ENCODE measurements around the gene C2orf15. TPM values are rescaled to one million over a fixed set of nuclear protein-coding genes. Genes with fewer than 3 reads are reported as not detected.

The C2orf15 gene
- total and polyA plus RNA-seq, 2 of the 8 experiments (the other 6 are each of a cell fraction or from before 2014, with no cell fraction given) = 3.6 to 6.5 TPM

DNA sequence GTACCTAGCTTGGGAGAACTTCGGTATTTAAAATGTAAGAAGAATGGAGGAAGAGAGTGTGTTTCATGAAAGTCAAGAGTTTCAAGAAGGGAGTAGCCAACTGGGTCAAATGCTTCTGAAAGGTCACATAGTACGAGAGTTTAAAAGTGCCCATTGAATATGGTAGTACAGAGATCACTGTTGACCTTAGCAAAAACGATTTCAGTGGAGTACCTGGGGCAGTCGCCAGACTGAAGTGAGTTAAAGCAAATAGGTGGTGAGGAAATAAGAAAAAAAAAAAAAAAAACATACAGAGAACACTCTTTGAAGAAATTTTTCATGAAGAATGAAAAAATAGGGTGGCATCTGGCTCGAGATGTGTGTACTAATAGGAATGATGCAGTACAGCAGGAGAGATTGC is 24.7 kb downstream of the C2orf15 start:
- Histone ChIP-seq H3K27me3 (replicated peaks in 1 of 4; ENCODE audit: control insufficient read depth in 3 of 4, extremely low read depth in 1 of 4, insufficient read depth in 3 of 4, low read length in 3 of 4) (no peaks in the 10 kb centered on the region), H2AK5ac (ENCODE audit: low read depth, low read length) (no peak overlapping the region), H4K20me1 (replicated peaks in 1 of 2; ENCODE audit: control insufficient read depth in 1 of 2, insufficient read depth in 2 of 2, low read length in 2 of 2) (peaks cover 0 to 1% of the 10 kb centered on the region in 2 experiments), H3K4me1 (replicated peaks in 1 of 4; ENCODE audit: control insufficient read depth in 3 of 4, insufficient read depth in 4 of 4, low read length in 3 of 4) (no peaks in the 10 kb centered on the region), H4K8ac (ENCODE audit: extremely low read depth, insufficient read depth, low read length) (no peak overlapping the region), H4K5ac (ENCODE audit: insufficient read length, low read depth, low read length) (no peak overlapping the region), H3K4me3 (ENCODE audit: extremely low read depth in 1 of 4, insufficient read depth in 2 of 4, low read depth in 3 of 4, low read length in 4 of 4) (no peak overlapping the region), H3K79me2 (ENCODE audit: control insufficient read depth in 1 of 2, insufficient read depth in 2 of 2, low read length in 2 of 2) (no peaks in the 10 kb centered on the region), H3K79me1 (ENCODE audit: low read depth, low read length) (no peaks in the 10 kb centered on the region), H4K91ac (replicated peaks; ENCODE audit: insufficient read length, low read length) (no peak overlapping the region), H3K14ac (ENCODE audit: insufficient read length) (no peak overlapping the region), H3K18ac (ENCODE audit: extremely low read depth, low read length) (no peak overlapping the region), H2BK15ac (ENCODE audit: low read length) (no peak overlapping the region), H2BK12ac (ENCODE audit: low read depth, low read length) (no peak overlapping the region), H3K4me2 (ENCODE audit: insufficient read depth in 1 of 2, low read depth in 2 of 2, low read length in 2 of 2) (no peak overlapping the region), H2AFZ (ENCODE audit: low read length) (no peak overlapping the region), H3K9ac (replicated peaks in 1 of 4; ENCODE audit: extremely low read depth in 1 of 4, low read depth in 3 of 4, low read length in 3 of 4) (no peak overlapping the region), H2BK20ac (ENCODE audit: low read length) (no peak overlapping the region), H3K9me3 (ENCODE audit: insufficient read depth in 2 of 2, low read depth in 1 of 2, low read length in 1 of 2) (no peaks in the 10 kb centered on the region), H3K56ac (replicated peaks; ENCODE audit: insufficient read length, low read depth, low read length) (no peak overlapping the region), H3K23me2 (ENCODE audit: low read depth, low read length) (no peaks in the 10 kb centered on the region), H2BK5ac (ENCODE audit: low read depth, low read length) (no peak overlapping the region), H3K27ac (ENCODE audit: low read depth, low read length) (no peak overlapping the region), H3K4ac (replicated peaks; ENCODE audit: insufficient read length, low read depth, low read length) (no peak overlapping the region), H2BK120ac (replicated peaks; ENCODE audit: low read depth, low read length) (no peak overlapping the region), H3K23ac (ENCODE audit: insufficient read length) (no peak overlapping the region), H3K36me3 (ENCODE audit: control insufficient read depth in 2 of 4, insufficient read depth in 4 of 4, low read length in 3 of 4) (peaks cover 0 to 34% (median 10%) of the 10 kb centered on the region in 4 experiments; a peak in 6 of 8 replicates)
- no peak for DNase-seq (ENCODE audit: low read depth in 1 of 2, low spot score in 2 of 2)
- POLR2A ChIA-PET (ENCODE audit: partially characterized antibody) = no interaction called here
- WGBS, 2 experiments (ENCODE audit: extremely low coverage in 1 of 2, insufficient coverage in 1 of 2, insufficient read length in 1 of 2, insufficient replicate concordance in 2 of 2, low coverage in 1 of 2, low lambda C conversion rate in 2 of 2, missing lambda C conversion rate in 1 of 2) = 85% methylated on average over 5 of the region's 5 CpGs; no CpG with 5 or more reads in 1 of the 2 experiments
- FAIRE-seq = no peak
- CTCF ChIA-PET (ENCODE audit: partially characterized antibody) = interaction anchor here (1.5 to 2.8 kb wide), 2 partner anchors 8 to 15 kb away, joined by 3 to 11 read pairs; partner anchors contain the start of genes MITD1 and MRPL30
- no peak for TF ChIP-seq RNF2 (IDR thresholded peaks at IDR 0.05; ENCODE audit: borderline replicate concordance, low read depth, low read length, missing control alignments, poor library complexity, severe bottlenecking)

Measured in H1 (cell line).